HG03196 (cell line): ENCODE measurements around the gene TBC1D22A.

Experiments used
- ATAC-seq: cut with Tn5 transposase; IDR thresholded peaks from one replicate; pipeline ENCODE4 v1.9.1; 2021; ENCODE audit not compliant: unreplicated experiment

Gene TBC1D22A

GRCh38 chr22:47020166-47020565 is 257.7 kb downstream of the TBC1D22A start:
- ATAC-seq = no peak

- no peak for ATAC-seq
These were observed 259.1 kb downstream of the TBC1D22A start for GRCh38 chr22:47021371-47022074.

DNA sequence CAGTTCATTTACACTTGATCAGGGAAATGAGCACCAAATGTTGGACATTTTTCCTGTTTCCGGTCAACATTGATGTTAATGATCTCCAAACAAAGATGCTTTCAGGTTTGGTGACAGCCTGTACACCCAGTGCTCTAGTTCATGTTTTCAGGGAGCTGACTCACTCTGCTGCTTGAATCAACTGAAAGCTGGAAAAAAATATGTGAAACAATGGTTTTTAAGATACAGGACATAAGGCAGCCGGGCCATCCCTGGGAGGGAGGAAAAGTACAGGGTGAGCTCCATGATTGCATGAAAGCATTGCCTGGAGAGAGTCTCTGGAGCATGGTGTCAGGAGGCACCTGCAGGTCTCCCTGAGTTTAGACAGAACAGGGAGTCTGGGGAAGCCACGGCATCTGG is 259.6 kb downstream of the TBC1D22A start:
- no peak for ATAC-seq

DNA sequence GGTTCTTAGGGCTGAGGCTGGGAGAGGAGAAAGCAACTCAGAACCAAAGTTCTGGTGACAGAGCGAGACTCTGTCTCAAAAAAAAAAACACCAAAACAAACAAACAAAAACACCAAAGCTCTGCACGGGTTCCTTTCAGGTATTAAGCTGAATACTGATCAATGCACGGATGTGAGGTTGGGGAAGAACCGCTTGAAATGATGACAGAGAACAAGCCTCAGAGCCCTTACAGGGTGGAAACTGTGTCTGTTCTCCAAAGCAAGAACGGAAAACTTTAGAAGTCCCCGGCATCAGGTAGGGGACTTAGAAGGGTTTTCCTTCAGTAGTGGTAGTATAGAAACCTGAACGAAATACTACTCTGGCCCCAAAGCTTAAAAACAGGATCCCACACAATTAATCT is 260.0 kb downstream of the TBC1D22A start:
- ATAC-seq = no peak

DNA sequence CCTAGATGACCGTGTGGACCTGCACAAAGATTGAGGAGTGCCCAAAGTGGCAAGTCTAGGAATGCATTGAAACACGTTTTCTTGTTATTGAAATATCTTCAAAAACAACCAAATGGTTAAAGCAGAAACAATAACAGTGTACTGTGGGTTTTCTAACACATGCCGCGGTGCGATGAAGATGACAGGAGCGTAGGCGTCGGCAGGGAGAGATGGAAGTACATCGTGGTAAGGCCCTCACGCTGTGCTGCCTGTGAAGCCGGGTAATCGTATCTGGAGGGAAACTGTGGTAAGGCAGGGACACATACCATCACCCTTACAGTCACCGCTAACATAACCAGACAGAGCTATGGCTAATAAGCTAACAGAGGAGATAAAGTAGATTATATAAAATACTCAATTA is 261.4 kb downstream of the TBC1D22A start:
- no peak for ATAC-seq

GRCh38 chr22:47027766-47028165 is 265.3 kb downstream of the TBC1D22A start:
- ATAC-seq = no peak

DNA sequence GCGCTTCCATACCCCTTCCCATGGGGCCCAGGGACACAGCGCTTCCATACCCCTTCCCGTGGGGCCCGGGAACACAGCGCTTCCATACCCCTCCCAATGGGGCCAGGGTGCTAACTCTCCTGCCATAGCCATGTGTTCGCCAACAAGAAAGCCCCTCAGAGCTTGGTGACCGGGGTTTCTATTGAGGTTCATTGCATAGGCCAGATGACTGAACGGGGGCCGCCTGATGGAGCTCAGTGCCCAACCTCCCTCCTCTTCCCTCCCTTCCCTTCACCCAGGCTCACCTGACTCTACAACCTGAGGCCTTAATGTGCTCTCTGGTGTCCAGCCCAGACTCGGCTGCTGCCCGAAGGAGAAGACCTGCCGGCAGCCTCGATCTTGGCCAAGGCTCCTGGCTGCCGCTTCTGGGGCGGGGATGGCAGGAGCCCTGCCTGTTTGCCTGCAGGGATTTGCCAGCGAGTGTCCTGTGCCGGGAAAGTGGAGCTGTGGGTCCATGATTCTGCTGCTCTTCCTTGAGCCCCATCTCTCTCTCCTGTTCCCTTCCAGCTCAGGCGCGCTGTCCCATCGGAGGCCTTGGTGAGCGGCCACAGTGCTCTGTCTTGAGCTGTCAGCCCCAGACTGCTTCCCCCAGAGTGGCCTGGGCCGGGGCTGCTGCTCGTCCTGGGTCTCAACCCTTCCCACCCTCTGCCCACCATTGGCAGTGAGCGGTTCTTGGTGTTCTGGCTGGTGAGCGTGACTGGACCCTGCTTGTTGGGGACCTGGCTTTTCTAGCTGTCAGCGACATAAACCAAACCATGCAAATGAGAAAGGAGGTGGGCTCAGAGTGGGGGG is 267.0 kb downstream of the TBC1D22A start:
- no peak for ATAC-seq

GRCh38 chr22:47030143-47030661 is 267.8 kb downstream of the TBC1D22A start:
- ATAC-seq = no peak

- no peak for ATAC-seq
These were observed 268.6 kb downstream of the TBC1D22A start for GRCh38 chr22:47030881-47031627.

- no peak for ATAC-seq
These were observed 269.1 kb downstream of the TBC1D22A start for GRCh38 chr22:47031628-47031915.

- no peak for ATAC-seq
These were observed 269.9 kb downstream of the TBC1D22A start for GRCh38 chr22:47032091-47032943.

GRCh38 chr22:47032956-47033647 is 270.7 kb downstream of the TBC1D22A start:
- ATAC-seq = no peak

GRCh38 chr22:47033648-47034000 is 271.2 kb downstream of the TBC1D22A start:
- ATAC-seq = no peak

GRCh38 chr22:47034076-47034808 is 271.8 kb downstream of the TBC1D22A start:
- no peak for ATAC-seq

- no peak for ATAC-seq
These were observed 272.5 kb downstream of the TBC1D22A start for GRCh38 chr22:47034905-47035419.

DNA sequence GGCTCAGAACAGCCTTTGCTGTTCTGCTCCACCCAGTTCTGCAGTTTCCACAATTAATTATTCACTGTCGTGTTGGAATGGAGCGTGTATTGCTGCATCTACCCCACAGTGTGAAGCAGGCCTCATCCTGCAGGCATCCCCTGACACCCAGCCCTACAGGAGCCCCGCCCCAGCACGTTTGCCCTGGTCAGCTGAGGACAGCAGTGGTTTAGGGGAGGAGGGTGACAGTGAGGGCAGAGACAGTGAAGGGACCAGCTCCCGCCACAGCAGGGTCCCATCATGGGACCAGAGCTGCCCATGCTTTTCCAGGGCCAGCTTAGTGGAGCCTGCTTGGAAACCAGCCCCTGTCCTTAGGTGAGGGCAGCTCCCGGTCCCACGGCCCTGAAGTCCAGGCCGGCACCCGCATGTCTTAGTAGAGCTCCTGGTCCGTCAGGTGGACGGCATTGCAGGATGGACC is 273.0 kb downstream of the TBC1D22A start:
- no peak for ATAC-seq

DNA sequence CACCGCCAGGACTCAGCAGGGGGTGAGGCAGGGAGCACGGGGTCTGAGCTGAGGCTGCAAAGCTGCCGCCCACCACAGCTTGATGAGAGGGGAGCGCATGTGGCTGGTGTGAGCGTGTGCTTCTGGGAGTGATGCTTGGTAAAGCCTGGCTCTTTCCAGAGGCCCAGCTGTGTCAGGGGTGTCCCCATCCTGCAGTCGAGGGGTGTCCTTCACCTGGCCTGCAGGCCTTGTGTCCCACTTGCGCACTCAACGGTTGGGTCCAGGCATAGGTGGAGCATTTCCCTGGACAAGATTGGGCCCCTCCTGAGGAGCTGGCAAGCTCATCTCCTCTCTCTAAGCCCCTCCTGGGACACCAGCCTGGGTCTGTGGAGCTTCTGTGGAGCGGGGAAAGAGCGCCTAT is 273.9 kb downstream of the TBC1D22A start:
- no peak for ATAC-seq

- no peak for ATAC-seq
These were observed 274.6 kb downstream of the TBC1D22A start for GRCh38 chr22:47036936-47037485.
